NK-92 (cell line): ENCODE data around the gene CD226.
"Not testable (repeated sequence)": the region's sequence is repeated elsewhere in the genome, so short reads cannot be mapped to it uniquely, and the experiment has no call there.

Experiments
- DNase-seq: peaks from one replicate; lab custom pipeline; 2025; ENCODE audit not compliant: unreplicated experiment; lab: John Stamatoyannopoulos, UW

Gene CD226

GRCh38 chr18:69916412-69916811 is 31.3 kb downstream of the CD226 start:
- no peak for DNase-seq

GRCh38 chr18:69908838-69909237 is 38.8 kb downstream of the CD226 start:
- DNase-seq: no peak

- DNase-seq: no peak
These were observed 40.9 kb downstream of the CD226 start for GRCh38 chr18:69906765-69907164.

DNA sequence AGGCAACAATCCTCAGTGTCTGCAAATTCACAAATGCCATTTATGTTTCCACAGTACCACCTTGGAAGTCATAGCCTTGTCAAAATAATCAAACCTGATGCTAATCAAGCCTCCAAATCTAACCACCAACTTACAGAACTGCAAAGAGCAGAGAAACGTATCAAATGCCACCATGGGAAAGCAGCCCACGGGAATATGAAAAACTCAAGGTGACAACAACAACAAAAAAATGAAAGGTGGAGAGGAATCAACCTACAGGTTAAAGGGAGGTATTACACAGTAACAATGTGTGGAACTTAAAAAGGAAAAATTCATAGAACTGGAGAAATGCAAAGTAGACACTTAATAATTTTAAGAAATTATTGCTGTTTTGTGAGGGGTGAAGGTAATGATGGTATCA is 46.7 kb downstream of the CD226 start:
- DNase-seq: no peak

DNA sequence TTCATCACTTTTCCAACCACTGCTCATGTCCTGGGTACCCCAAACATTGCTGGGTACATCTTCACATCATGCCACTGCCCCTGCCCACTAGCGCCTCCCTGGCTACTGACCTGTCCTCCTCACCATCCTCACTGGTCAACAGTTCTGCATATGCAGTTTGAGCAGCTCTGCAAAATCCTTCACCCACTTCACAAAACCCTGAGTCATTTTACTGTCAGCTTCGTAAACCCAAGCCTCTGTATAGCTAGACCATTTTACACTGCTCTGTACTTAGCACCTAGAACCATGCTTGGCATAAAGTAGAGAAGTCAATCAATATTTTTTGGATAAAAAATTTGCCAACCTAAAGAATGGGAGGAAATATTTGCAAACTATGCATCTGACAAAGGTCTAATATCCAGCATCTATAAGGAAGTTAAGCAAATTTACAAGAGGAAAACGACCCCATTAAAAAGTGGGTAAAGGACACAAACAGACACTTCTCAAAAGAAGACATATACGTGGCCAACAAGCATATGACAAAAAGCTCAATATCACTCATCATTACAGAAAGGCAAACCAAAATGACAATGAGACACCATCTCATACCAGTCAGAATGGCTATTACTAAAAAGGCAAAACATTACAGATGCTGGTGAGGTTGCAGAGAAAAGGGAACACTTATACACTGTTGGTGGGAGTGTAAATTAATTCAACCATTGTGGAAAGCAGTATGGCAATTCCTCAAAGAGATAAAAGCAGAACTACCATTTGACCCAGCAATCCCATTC is 48.3 kb downstream of the CD226 start:
- not testable (repeated sequence) for DNase-seq

- DNase-seq: no peak
These were observed 49.3 kb downstream of the CD226 start for GRCh38 chr18:69898241-69898861.

- no peak for DNase-seq
These were observed 50.1 kb downstream of the CD226 start for GRCh38 chr18:69897397-69898108.

DNA sequence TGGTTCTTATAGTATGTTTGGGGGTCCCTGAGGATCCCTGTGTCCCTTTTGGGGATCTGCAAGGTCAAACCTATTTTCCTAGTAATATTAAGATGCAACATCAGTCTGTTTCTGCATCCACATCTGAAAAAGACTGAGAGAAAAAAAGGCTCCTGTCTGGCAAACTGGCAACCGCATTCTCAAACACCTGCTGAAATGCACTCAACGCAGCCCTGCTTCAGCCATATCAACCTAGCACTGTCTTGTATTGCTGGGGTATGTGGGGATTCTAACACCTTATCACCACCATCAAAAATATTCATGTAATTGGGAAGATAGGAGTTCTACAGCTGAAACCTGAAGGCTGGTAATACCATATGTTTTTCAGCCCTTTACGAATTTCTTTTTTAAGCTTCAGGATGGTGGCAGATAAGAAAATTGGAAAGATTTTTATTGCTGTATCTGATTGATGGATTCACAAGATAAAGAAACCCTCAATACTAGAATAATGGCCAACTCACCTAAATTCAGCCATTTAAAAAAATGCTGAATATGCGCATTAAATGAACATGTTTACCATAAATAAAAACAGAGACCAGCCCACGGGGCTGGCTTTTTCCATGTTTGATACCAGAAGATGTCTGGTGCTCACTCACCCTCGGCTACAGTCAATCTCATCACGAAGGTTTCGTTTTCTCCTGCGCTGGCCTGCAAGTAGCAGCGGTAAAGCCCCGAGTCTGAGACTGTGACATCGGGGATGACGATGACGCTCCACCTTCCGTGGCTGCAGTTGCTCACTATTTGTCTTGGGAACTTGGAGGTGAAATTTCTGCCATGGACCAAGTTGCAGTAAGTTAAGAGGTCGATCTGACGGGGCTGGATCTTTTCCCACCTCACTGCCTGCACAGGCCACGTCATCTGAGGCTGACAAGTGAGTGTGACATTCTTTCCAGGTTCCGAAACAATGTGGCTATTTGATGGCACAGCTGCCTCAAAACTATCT is 52.3 kb downstream of the CD226 start:
- DNase-seq: no peak

DNA sequence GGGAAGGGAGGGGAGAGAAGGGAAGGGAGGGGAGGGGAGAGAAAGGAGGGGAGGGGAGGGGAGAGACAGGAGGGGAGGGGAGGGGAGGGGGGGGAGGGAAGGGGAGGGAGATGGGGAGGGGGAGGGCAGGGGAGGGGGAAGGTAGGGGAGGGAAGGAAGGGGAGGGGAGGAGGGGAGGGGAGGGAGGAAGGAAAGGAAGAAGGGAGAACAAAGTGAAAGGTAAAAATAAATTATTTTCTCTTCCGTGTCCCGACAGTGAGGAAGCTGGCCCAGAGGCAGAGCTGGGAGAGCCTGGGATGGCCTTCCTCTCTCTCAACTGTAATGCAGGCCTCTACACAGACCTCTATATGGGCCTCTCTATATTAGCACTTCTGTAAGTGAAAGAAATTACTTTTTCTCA is 53.2 kb downstream of the CD226 start:
- DNase-seq: no peak

GRCh38 chr18:69890558-69890957 is 57.1 kb downstream of the CD226 start:
- no peak for DNase-seq

DNA sequence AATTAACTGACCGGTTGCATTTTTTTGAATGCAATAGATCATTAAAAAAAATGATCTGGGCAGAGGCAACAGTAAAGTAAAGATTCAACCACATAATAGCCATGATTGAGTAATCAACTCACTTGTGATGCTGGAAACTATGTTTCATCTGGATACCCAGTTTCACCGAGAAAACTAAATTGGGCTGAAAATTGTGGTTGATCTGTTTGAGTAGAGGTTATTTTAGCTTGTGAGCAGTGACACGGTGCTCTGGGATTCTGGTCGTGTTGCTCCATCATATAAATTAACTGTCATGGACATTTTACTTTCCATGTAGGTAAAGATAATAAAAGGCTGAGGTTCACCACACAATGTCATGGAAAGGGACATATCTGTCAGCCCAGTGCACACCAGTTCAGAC is 58.7 kb downstream of the CD226 start:
- DNase-seq: no peak

- no peak for DNase-seq
These were observed 60.4 kb downstream of the CD226 start for GRCh38 chr18:69887256-69887655.

GRCh38 chr18:69885841-69886531 is 61.7 kb downstream of the CD226 start:
- DNase-seq: no peak

DNA sequence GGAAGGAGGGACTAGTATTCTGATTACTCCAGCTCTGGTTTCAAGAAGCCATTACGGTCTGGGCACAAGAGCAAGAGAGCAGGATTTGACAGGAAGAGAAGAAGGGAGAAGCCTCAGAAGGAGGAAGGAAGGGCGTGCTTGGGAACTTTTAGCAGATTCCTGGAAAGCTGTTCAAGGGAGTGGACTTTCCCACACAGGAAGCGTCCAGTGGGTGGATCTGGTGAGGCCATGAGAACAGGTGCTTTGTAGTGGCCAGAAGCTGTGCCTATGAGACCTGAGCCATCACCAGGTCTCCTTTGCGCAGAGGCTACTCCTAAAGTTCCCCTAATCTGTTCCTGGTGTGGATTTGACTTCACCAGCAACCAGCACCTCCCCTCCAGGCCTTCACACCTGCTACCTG is 62.3 kb downstream of the CD226 start:
- DNase-seq: no peak

- DNase-seq: no peak
These were observed 63.9 kb downstream of the CD226 start for GRCh38 chr18:69883781-69884180.

DNA sequence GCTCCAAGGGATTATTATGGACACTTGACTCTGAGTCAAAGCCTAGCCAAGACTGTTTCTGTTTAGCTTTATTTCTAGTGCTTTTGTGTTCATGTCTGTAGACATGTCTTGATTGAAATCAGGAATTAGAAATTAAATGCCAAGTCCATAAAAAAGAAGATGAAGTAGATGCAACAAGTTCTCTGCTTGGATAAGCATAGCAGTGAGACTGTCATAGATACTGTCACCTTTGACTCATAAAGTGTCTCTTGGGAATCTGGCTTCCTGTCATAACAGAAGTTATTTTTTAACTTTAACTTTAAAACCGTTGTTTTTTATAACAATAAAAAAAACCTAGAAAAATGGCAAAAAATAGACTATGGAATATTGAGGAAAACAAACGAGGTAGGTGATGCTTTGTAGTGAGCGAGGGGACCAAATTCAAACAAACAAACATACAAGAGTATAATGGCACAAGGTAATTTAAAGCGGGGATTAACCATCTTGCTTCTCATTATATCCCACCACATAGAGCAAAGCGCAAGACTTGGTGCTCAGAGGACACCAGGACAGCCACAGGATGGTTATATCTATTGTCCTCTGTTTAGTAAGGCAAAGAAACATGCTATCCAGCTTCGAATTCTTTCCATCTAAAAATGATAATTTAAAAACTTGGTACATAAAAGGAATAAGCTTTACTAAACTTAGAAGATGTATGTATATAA is 64.6 kb downstream of the CD226 start:
- DNase-seq: no peak

GRCh38 chr18:69880083-69880482 is 67.6 kb downstream of the CD226 start:
- DNase-seq: no peak

- not testable (repeated sequence) for DNase-seq
These were observed 68.6 kb downstream of the CD226 start for GRCh38 chr18:69879051-69879450.

- no peak for DNase-seq
These were observed 69.3 kb downstream of the CD226 start for GRCh38 chr18:69878213-69878933.
